HG02870 (cell line): ENCODE measurements around the gene PCDH9.

Source experiments
- ATAC-seq: cut with Tn5 transposase; IDR thresholded peaks from one replicate; pipeline ENCODE4 v1.9.1; 2021; ENCODE audit warnings: mild to moderate bottlenecking, moderate library complexity; ENCODE audit not compliant: unreplicated experiment

PCDH9 gene

GRCh38 chr13:66430728-66431127 is 799.4 kb downstream of the PCDH9 start:
- ATAC-seq, result no peak

GRCh38 chr13:66430269-66430668 is 799.9 kb downstream of the PCDH9 start:
- no peak for ATAC-seq

DNA sequence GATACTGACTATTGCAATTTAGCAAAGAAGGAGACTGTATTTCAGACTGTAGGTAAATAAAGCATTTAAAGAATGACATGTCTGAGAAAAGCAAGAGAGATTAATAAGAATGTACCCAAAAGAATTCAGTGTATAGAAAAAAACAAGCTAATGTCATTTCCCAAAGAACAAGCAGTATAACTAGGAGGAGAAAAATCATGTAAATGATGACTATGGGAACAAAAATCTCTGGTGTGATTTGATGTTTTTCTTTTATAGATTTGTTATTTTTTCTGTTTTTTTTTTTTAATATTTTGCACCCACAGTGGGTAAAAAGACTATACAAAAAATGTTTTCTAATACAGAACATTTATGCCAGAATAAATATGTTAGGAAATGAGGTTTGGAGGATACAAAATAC is 801.0 kb downstream of the PCDH9 start:
- ATAC-seq, result no peak

- no peak for ATAC-seq
These were observed 802.7 kb downstream of the PCDH9 start for GRCh38 chr13:66427458-66427861.

DNA sequence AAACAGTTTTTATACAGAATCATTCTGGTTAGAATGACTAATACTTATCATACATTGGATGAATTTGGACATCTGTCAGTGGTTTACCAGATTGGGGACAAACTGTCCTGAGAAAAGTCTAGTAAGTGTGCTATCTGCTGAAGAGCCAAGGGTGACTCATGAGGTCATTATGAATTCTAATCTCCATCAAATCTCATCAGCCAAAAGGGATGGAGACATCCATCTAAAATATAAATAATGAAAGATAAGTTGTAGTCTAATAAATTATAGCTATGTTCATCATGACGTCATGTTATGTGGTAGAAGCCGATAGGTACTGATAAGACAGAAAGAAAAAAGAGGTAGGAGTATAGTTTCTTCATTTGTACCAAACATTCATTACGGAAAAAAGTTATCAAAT is 804.4 kb downstream of the PCDH9 start:
- ATAC-seq, result no peak

- ATAC-seq, result no peak
These were observed 805.7 kb downstream of the PCDH9 start for GRCh38 chr13:66424422-66424821.

- no peak for ATAC-seq
These were observed 814.7 kb downstream of the PCDH9 start for GRCh38 chr13:66415444-66415843.

- ATAC-seq, result no peak
These were observed 815.9 kb downstream of the PCDH9 start for GRCh38 chr13:66414066-66414800.

GRCh38 chr13:66410314-66410713 is 819.8 kb downstream of the PCDH9 start:
- ATAC-seq, result no peak

DNA sequence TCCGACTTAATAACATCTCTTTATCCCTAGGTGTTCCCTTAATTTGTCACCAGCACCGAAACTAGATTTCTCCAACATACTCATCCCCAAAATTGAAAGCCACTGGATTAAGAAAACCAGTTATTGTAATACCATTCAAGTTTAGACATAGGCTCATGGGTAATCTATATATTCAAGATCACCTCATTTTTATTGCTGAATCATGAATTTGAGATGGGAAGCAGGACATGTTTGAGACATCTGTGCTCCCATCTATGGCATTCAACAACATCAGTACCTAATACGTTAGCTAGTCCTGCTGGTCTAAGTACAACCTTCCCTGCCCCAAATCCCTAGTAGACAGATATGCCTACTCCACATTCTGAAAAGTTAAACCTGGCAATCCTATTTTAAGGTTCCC is 820.6 kb downstream of the PCDH9 start:
- no peak for ATAC-seq

GRCh38 chr13:66407128-66407527 is 823.0 kb downstream of the PCDH9 start:
- ATAC-seq, result no peak

- ATAC-seq, result no peak
These were observed 824.0 kb downstream of the PCDH9 start for GRCh38 chr13:66405908-66406802.

DNA sequence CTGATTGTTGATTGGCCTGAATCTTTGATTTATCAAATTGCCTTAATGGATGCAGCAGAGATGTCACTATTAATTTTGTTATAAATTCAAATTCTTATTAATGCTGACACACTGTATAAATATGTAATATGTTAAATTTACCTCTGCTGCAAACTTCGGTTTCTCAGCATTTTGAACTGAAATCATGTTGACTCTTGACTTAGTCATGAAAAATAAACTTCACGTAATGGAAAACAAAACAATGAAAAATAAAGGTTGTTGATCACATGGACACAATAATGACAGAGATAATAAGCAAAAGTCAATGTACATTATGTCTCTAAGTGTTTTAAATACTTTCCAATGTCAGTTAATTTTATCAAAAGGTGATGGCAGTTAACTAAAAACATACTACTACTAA is 827.6 kb downstream of the PCDH9 start:
- ATAC-seq, result no peak

DNA sequence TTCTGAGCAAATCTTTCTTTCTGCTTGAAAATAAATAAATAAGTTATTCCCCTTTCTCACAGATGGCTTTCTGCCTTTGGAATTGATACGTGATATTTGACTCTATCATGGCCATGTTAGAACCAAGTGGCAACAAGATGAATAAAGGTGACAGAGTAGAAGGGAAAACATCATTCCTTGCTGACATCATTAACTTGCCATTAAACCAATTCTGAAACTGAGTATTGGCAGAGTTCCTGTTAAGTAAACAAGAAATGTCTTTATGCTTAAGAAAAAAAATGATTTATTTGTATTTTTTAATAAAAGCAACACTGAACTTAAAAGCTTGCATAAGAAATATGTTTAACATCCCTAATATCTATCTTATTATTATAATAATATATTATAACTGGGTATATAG is 828.1 kb downstream of the PCDH9 start:
- no peak for ATAC-seq

GRCh38 chr13:66400292-66400691 is 829.8 kb downstream of the PCDH9 start:
- ATAC-seq, result no peak

DNA sequence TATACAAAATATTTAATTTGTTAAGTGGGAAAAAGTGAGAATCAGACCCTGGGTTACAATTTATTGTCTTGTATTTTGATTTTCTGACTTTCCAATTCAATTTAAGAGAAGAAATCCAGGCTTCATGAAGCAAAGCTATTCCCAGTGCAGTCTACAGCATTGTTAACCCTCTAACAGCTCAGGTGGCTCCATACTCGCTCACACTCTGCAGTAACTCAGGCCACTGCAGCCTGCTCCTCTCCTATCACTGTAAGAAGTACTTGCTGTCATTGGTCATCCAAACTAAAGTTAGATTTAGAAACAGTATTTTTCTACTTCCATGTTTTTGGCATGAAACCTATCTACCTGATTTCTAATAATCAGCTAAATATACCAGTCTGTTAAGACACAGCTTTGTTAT is 830.3 kb downstream of the PCDH9 start:
- no peak for ATAC-seq

DNA sequence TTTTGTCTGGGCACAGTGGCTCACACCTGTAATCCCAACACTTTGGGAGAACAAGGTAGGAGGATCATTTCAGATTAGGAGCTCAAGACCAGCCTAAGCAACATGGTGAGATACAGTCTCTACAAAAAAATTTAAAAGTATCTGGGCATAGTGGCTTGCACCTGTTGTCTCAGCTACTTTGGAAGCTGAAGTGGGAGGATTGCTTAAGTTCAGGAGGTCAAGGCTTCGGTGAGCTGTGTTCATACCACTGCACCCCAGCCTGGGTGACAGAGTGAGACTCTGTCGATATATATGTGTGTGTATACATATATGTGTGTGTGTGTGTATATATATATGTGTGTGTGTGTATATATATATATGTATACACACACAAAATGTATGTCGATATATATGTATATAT is 833.0 kb downstream of the PCDH9 start:
- ATAC-seq, result no peak

GRCh38 chr13:66391322-66391721 is 838.8 kb downstream of the PCDH9 start:
- no peak for ATAC-seq

GRCh38 chr13:66378894-66379293 is 851.2 kb downstream of the PCDH9 start:
- ATAC-seq, result no peak

- no peak for ATAC-seq
These were observed 852.6 kb downstream of the PCDH9 start for GRCh38 chr13:66377569-66377968.

DNA sequence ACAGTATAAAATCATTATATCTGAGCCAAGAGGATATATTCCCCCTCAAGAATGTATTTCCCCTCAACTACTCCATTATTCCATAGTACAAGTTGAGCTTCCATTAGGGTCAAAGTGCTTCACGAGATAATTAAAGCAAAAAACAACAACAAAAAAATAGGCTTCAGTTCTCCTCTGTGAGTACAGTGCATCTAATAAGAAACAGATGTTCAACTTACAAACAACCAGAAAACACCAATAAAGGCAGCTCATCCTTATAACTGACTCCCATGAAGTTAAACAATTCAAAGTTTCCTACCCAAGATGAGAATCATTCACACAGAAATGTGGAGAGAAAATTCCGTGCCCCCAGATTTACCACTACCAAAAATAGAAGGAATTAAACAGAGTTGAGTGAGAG is 854.4 kb downstream of the PCDH9 start:
- ATAC-seq, result no peak

DNA sequence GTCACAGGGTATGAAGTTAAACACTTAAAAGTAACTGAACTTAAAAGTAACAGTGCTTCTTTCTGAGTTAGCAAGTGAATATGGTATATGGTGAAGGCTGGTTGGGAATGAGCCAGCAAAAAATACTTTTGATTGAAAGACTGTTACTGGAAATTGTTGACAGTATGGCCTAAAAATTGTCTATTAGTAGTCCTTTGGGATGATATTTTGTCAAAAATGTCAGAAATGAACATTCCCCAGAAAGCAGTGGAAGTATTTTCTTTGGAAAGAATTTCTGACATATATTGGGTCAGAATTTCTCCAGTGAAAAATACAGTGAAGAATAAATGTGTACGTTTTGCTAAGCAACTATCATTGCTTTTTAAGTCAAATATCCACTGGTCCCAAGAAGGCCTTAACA is 860.5 kb downstream of the PCDH9 start:
- ATAC-seq, result no peak
